Caki2 (cell line): Measurements from ENCODE around the gene ANAPC15. TPM values are rescaled to one million over a fixed set of nuclear protein-coding genes. Genes with fewer than 3 reads are reported as not detected.
A peak's percentile ranks its signal among the peaks of the same experiment; 100 is the strongest.

Experiments
- DNase-seq: peaks from one replicate; pipeline ENCODE4 v3.0.0-alpha.2; 2015; ENCODE audit warnings: low read depth
- in situ Hi-C: cut with HindIII; loops from 2 replicates; pipeline ENCODE4 v1.10.0; 2016; ENCODE audit warnings: low sequenced_read_pairs, low pct_unique_long_range_greater_than_20kb, mixed read lengths
- total RNA-seq: library from RNA; depleted of rRNA; stranded (reverse); fragments of >200 nt; shearing (Covaris generic); gene quantifications from 2 replicates; pipeline ENCODE4 v1.2.3, GENCODE V29; 2014; ENCODE audit warnings: low replicate concordance

Gene ANAPC15
- total RNA-seq, 1 experiment from 2014 or later: 35.5 TPM

DNA sequence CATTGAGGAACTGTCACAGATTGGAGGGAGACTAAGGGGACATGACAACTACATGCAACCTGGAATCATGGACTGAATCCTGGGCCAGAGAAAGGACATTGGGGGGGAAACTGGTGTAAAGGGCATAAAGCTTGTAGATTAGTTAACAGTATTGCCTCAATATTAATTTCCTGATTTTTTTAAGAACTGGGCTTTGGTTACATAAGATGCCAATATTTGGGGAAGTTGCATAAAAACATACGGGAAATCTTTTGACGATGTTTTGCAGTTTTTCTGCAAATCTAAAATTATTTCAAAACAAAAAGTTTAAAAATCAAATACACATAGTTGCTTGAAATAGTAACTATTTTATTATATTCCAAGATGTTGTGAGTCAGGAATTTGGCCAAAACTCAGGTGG is 20.2 kb upstream of the ANAPC15 start:
- in situ Hi-C loops: no loop called here
- no peak for DNase-seq

DNA sequence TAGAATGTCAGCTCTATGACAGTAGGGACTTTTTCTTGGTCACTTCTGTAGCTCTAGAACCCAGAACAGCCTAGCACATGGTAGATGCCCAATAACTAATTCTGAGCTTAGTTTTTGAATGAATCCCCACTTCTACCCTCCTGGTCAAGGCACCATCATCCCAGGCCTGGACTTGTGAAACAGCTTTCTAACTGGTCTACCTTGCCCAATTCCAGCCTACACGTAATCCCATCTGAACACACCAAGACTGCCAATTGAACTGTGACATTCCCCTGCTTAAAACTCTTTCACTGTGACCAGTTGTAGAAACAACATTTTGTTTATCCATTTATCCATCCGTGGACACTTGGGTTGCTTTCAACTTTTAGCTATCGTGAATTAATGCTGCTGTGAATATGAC is 16.9 kb upstream of the ANAPC15 start:
- in situ Hi-C loops: no loop called here
- DNase-seq: no peak

DNA sequence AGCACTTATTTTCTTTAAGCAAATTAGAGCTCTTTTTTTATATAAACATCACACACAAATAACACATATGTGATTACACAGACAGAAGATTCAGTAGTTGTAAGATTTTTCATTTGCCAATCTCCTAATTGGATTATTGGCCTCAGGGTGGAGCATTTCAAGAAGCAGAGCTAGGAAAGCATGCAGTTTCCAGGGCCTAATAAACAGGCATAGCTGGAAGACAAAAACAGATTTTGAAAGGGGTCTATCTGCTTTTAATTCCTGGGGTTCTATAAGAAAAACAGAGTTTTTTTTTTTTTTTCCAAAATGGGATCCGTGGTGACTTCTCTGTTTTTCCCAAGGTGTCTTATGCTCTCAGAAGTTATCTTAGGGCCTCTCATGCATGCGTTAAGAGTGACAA is 15.4 kb upstream of the ANAPC15 start:
- in situ Hi-C loops: no loop called here
- no peak for DNase-seq

DNA sequence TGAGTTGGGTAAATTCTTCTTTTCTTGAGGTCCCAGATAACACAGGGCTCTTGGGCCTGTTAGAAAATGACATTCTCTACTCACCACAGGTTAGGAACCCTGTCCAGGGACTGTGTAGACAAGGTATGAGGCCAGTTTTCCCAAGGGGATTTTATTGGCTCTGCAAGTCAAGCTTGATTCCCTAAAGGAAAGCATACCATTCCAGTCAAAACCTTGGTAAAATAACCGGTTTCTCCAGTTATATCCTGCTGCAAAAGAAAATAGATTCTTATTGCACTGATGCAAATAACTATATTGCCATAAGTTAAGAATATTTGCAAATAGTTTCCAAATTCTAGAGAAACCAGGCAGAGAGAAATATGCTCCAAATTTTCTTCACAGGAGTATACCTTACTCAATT is 13.5 kb upstream of the ANAPC15 start:
- DNase-seq: no peak
- in situ Hi-C loops: no loop called here

- in situ Hi-C loops: no loop called here
- DNase-seq: no peak
Observed at GRCh38 chr11:72124046-72124445, 11.6 kb upstream of the ANAPC15 start.

DNA sequence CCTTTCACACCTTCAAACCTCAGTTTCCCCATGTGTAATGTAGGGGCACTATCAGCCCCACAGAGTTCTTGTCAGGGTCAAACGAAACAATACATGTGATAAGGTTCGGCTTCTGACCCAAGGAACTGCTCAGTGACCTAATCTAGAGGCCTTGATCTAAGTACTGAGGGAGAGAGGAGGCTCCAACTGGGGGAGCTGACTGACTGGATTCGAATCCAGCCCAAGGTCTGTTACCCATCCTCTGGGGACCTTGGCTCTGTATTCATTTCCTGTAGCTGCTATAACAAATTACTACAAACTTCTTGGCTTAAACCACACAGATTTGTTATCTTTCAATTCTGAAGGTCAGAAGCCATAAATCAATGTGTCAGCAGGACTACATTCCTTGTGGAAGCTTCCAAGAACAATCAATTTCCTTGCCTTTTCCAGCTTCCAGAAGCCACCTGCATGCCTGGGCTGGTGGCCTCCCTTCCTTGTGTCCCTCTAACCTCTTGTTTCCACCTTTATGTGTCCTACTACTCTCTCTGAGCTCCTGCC is 10.7 kb upstream of the ANAPC15 start:
- no peak for DNase-seq
- in situ Hi-C loops: no loop called here

- in situ Hi-C loops: no loop called here
- DNase-seq: no peak
Observed at GRCh38 chr11:72122607-72123006, 10.1 kb upstream of the ANAPC15 start.

- in situ Hi-C loops: no loop called here
- DNase-seq: no peak
Observed at GRCh38 chr11:72120930-72121329, 8.4 kb upstream of the ANAPC15 start.

- in situ Hi-C loops: no loop called here
- no peak for DNase-seq
Observed at GRCh38 chr11:72119198-72119597, 6.7 kb upstream of the ANAPC15 start.

DNA sequence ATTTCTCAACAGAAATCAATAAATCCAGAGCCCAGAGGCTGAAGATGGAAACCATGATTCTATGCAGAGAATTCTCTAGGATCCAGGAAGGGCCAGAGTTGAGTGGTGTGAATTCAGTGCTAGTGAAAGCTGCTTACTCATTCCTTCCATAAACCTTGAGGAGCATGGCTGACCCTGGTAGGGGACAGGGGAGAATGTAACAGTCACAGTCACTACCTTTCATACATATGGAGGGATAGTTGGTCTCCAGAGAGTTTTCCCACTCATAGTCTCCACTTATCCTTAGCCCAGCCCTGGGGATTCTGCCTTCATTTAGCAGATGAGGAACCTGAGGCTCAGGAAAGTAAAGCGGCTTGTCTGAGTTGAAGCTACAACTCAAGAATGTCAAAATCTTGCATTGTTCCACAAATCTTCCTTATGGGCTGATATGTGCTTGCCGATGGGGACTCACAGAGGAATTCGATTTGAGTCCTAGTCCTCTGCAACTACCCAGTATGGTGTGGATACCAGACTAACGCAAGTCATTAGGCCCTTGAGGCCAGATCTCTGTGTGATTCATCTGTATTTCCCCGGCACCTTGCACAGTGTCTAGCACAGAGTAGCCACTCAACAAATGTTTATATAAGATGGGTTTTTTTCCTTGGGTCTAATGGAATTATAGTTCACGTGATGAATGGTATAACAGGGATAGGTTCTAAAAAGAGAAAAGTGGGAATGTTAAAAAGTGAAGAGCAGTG is 3.7 kb upstream of the ANAPC15 start:
- no peak for DNase-seq
- in situ Hi-C loops: no loop called here

- in situ Hi-C loops: no loop called here
- DNase-seq: no peak
Observed at GRCh38 chr11:72114570-72114969, 2.1 kb upstream of the ANAPC15 start.

DNA sequence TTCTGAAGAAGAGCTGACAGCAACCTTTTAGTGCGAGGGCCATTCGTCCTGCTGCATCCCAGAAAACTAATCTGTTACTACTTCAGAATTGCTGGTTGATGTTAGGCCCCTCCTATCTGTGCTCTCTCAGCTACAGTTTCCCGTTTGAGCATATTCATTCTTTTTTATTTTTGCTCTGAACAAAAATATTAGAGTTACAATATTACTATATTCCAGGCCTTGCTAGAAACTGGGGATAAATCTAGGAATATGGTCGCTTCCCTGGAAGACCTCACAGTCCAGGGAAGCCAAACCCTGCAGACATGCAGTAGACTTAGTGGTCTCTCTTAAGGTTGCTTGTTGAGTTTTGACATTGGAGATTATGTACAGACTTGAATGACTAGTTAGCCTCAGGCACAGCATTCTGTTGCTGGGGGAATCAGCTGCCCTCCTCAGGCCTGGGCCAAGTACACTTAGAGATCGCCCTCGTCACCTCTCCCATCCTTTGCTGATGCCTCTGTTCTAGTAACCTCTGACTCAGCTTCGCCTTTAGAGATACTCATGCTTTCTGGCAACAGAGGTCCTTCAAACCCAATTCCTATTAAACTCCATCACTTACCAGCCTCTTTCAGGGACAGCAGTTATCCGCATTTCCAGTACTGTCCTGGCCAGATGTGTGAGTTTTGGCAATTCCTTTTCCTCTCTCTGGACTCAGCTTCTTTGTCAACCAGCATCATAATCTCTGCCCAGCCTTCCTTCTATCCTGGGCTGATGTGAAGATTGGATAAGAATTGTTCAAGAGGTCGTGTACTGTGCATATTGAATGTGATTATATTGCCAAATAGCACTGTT is 698 bp upstream of the ANAPC15 start:
- no peak for DNase-seq
- in situ Hi-C loops: no loop called here

- in situ Hi-C loops: no loop called here
- no peak for DNase-seq
Observed at GRCh38 chr11:72111300-72112142, 974 bp downstream of the ANAPC15 start.

DNA sequence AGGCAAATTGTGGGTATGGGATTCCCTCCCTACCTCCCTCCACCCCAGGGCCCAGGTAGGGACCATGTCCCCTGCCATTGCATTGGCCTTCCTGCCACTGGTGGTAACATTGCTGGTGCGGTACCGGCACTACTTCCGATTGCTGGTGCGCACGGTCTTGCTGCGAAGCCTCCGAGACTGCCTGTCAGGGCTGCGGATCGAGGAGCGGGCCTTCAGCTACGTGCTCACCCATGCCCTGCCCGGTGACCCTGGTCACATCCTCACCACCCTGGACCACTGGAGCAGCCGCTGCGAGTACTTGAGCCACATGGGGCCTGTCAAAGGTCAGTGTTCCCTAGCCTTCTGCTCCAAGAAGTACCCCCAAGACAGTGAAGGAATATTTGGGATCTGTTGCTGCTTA is 6.6 kb downstream of the ANAPC15 start, which contains the start of gene TOMT:
Gene TOMT, plus strand, starts transcription at position 37 of the 400 bp plus-strand sequence. Its CDS starts 28 bp downstream, at position 65.
- no peak for DNase-seq
- in situ Hi-C loops: no loop called here

- in situ Hi-C loops: no loop called here
- no peak for DNase-seq
Observed at GRCh38 chr11:72103754-72104167, 8.7 kb downstream of the ANAPC15 start.

GRCh38 chr11:72102946-72103753 is 9.3 kb downstream of the ANAPC15 start, which contains the start of gene LAMTOR1:
Gene LAMTOR1 (minus strand): TSS chr11:72103297. CDS start chr11:72103224, 73 bp downstream.
- in situ Hi-C loops: no loop called here
- DNase-seq: peak; percentile 91

DNA sequence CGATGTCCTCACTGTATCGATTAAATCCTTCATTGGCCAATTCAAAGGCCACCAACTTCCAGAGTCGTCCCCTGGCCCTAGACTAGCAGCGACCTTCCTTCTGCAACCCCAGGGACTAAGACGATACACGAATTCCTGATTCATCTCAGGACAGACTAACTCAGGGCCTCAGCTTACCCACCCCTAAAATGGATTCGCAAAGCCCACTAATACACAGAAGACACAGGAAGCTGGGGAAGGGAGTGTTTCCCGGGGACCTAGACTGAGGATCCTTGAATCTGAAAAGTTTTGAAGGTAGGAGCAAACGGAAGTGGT is 9.9 kb downstream of the ANAPC15 start:
- DNase-seq: no peak
- in situ Hi-C loops: no loop called here

DNA sequence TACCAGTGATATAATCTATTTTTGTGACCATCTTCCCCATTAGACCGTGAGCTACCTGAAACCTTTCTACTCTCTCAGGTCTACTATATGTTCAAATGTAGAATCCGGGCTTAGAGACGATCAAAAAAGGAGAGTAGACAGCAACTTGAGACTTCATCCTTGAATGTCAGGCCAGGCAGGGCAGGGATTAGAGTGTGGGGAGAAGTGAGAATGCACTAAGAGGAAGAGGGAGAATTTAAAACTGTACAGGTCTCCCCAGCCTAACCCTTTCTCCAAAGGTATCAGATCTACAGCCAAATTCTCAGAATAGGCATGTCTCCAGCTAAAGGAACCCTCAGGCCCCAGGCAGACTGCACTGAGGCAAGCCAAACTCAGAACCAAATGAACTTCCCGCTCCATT is 10.3 kb downstream of the ANAPC15 start:
- in situ Hi-C loops: no loop called here
- no peak for DNase-seq
